DND-41 (cell line): Measurements from ENCODE around the gene TBC1D4.

Source experiments
- CTCF ChIP-seq: IDR thresholded peaks from 2 replicates; pipeline ENCODE4 v1.5.1; 2012; ENCODE audit warnings: borderline replicate concordance, low read length, moderate library complexity, mild to moderate bottlenecking; ENCODE audit not compliant: poor library complexity, severe bottlenecking; ENCODE audit errors: extremely low read depth
- EZH2 ChIP-seq: IDR thresholded peaks from 3 replicates; pipeline ENCODE4 v1.6.1; 2012; ENCODE audit warnings: borderline replicate concordance, low read depth, mild to moderate bottlenecking, moderate library complexity, low read length, inconsistent platforms; ENCODE audit not compliant: severe bottlenecking

GRCh38 chr13:75507027-75508001 lies 25.3 kb upstream of the TBC1D4 start:
- TF ChIP-seq CTCF (no peak), EZH2 (no peak)
